ENCODE measurements around the gene TMPRSS9.

TMPRSS9 gene

DNA sequence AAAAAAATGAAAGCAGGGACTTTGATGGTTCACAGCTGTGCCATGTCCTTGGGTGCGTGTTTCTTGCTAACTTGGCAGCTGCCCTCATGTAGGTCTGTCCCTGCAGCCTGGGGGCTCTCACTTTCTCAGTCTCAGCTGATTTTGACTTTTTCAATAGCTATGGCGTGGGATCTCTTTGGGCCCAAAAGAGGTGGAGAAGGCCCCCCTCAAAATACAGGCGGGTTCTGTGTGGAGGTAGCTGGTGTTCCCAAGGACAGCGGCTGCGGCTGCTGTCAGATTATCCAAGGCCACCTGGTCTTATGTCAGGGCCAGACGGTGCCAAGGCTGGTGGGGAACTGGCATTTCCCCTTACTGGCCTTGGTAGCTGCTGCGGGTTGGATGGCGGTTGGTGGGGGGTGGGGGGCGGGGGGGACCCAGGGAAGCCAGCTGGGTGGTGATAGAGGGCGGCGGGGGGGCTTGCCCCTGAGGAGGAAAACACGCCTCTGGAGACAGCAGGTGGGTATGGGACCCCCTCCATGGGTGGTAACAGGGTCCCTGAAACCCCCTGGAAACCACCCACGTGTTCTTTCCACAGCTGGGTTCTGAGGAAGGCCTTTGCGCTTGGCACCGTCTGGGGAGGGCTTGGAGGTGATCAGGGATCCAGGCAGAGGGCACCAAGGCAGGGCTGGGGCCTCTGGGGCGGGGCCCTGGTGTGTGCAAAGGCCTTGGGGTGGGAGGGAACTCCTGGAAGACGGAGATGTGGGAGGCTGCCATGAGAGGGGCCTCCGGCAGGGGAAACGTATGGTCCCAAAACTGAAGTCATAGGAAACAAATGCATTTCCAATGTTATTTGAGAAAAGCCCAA is 63.2 kb downstream of the TMPRSS9 start:
- DNase-seq, result no peak

DNA sequence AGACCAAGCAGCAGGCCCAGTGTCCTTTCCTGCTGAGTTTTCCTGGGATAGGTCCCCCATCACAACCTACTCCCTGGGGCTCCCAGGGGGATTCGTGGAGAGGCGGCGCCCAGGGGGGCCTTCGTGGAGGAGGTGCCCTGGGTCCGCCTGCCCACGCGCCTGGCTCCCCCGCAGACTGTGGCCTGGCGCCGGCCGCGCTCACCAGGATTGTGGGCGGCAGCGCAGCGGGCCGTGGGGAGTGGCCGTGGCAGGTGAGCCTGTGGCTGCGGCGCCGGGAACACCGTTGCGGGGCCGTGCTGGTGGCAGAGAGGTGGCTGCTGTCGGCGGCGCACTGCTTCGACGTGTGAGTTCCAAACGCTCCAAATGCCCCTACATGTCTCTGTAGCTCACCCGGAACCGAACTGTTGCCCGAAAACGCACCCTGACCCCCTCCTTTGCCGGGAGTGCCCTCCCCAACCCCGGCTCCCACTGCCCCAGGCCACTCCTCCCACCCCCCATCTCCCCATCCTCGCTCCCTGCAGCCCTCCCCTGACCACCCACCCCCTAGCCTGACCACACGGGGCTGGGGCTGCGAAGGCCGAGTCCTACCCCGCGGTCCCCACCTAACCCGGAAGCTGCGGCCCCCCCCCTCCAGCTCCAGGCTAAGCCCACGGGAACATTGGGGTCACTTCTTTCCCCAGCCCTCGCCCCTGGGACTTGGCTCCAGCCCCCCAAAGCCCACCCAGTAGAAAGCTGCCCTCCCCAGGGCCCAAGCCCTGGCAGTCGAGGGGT is 64.0 kb downstream of the TMPRSS9 start:
- no peak for DNase-seq

DNA sequence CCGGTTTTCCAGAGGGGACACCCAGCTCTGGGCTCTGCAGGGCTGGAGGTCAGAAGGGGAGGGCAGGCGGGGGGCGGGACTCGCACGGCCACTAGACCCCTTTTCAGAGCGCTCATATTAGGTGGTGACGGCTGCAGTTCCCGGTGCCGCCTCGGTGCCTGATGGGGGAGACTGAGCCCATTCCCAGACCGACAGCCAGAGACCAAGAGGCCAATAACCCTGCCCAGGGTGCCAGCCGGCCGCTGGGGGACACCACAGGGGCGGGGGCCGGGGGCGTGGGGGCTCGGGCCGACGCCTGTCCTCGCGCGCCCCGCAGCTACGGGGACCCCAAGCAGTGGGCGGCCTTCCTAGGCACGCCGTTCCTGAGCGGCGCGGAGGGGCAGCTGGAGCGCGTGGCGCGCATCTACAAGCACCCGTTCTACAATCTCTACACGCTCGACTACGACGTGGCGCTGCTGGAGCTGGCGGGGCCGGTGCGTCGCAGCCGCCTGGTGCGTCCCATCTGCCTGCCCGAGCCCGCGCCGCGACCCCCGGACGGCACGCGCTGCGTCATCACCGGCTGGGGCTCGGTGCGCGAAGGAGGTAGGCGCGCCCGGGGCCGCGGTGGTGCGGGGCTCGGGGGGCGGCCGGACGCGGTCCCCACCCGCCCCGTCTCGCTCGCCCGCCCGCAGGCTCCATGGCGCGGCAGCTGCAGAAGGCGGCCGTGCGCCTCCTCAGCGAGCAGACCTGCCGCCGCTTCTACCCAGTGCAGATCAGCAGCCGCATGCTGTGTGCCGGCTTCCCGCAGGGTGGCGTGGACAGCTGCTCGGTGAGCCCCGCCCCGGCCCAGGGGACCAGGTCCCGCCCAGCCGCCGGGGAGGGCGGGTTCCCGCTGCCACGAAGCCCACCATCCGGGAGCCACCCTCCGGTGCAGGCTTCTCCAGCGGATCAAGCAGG is 64.9 kb downstream of the TMPRSS9 start:
- DNase-seq, result no peak

DNA sequence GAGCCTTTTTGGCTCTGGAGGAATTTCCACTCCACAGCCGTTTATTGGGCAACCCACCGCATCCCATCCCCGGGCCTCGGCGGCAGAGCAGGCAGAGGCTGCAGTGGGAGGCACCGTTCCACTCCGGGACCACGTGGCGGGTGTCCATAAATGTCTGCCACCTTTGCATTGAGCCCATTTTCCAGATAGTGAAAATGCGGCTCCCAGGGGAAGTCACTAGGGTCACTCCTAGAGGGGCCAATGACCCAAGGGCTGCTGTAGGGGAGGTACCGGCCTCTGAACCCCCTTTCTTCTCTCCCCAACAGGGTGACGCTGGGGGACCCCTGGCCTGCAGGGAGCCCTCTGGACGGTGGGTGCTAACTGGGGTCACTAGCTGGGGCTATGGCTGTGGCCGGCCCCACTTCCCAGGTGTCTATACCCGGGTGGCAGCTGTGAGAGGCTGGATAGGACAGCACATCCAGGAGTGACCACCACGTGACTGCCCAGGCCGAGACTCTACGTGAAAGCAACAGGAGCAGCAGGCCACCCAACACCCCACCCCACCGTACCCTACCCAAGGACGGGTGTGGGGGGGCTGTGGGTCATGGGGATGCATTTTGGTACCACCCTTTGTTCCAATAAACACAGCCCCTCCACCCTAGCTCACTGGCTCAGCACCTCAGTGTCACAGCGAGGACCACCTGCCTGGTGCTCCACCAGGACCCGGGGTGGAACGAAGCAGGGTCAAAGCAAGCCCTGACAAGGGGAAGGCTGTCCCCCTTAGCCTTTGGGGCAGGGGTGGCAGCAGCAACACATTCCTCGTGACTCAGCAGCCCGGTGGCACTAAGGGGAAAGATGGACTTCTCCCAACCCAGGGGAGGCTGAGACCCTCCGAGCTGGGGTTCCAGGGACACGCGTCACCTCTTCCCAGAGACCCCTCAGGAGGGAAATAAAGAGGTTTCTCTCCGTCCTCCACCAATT is 65.8 kb downstream of the TMPRSS9 start:
- DNase-seq, result no peak

DNA sequence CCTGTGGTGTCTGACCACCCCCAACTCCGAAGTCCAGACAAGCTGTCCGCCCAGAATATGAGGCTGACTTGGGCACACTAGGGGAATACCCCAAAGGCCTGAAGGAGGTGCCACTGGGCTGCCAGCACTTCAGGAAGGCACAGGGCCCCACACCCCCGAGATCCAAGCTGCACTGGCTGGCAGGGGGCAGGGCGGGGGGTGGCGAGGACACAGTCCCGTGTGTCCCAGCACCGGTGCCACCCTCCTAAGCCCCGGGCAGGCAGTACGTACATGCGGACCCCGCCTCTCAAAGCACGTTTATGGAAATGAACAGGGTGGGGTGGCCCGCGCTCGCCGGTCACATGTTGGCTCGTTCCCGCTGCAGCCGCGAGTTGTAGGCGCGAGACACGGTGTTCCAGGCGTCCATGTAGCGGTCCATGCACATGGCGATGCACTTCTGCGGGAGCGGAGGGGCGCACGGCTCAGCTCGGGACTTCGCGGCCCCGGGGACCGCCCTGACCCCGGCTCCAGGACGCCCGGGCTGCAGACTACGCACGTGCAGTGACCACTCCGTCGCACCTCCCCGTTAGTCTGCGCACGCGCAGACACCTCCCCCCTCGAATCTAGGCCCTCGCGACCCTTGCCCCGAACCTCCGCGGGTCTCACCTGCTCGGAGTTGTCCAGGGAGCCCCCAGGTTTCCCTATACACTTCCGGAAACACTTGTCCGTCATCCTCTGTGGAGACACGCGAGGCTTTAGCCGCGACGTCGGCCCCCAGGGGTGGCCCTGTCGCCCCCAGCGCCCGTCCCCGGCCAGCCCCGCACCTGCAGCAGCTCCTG is 66.8 kb downstream of the TMPRSS9 start:
- DNase-seq, result peak; percentile 39 to 63 (median 52)

DNA sequence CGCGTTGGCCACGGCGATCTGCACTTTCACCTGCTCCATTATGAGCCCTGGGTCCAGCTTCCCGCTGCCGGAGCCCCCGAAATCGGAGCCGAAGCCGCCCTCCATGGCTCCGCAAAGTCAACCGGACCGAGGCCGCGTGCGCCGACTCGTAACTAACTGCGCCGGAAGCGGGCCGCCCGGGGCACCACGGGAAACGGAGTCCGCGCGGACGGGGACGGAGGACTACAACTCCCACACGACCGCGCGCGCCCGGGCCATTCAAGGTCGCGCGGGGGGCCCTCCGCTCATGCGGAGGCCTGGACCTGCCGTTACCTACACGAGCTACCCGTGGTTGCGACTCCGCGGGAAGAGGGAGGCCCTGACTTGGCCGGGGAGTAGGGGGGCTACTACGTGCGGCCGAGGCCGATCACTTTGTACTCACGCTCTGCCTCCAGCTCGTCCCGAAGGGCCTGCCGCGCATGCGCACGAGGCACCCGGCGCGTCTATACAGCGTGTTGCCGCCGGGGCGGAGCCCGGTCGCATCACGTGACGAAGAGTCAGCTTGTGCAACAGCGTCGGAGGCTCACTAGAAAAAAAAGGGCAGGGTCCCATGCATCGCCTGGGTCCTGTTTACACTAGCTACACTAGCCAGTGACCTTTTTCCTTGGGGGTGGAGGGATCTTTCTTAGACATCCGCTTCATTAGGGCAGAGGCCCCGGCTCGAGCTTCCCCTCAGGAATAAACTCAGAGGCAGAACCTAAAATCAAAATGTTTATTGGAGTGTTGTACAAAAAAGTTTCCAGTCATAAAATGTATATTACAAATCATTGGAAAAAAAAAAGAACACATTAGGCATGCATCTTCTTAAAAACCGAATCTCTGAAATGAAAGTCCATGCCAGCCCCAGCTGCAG is 67.6 kb downstream of the TMPRSS9 start, which contains the start of gene TIMM13:
TIMM13 (minus strand) TSS at position 158 of the 892 bp plus-strand sequence; CDS start at position 105, 53 bp downstream.
- DNase-seq, result peak; percentile 98 to 100 (median 99)

DNA sequence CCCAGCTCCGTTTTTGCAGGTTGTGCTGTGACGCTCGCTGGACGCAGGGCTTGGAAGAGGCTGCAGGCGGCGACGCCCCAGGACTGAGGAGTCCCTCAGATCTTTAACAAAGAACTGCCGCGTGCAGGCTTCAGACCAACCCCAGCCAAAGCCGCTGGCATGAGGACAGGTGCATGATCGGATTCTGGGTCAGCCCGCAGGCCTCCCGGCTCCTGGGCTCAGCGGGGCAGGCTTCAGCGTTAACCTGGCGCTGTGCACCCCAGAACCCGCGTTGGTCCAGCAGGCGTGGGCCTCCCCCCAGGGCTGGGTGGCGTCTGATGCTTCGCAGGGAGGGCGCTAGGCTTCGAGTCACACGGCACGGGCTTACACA is 68.2 kb downstream of the TMPRSS9 start:
- peak in 1 of 4 experiments; percentile 19 for DNase-seq

DNA sequence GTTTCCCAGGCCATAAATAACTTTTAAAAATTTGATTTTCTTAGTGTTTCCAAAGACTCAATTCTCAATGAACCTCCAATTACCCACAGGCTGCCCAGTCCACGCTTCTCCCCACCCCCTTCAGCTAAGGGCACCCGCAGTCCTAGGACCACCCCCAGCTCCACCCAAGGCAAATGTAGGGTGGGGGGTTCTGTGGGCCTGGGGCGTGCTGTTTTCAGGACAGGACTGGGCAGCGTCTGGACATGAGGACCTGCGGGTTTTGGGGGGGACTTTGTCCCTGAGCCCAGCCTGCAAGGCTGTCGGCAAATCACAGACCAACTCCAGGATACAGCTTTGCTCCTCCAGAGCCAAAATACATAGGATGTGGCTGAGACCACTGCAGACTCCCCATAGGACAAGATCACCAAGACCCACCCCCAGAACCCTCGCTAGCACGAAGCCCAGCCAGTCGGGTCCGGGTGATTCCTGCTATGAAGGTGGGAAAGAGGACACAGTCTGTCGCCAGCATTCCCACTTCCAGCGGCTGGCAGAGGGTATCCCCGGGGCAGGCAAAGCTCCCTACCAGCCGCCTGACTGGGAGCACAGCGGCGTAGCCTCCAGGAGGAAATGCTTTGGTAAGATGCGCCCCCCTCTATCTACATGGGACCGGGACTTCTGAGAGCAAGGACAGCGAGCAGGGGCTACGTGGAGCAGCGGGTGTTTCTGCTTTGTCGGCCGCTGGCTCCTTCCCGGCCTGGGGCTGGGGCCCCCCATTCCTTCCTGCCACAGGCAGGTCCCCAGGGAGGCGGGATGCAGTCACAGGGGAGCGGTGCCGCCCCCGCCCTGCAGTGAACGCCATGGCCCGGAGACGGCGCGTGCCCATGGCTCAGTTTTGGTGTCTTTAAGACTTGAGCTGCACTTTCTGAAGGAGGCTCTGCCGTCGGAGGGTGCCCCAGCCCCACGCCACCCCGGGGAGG is 69.0 kb downstream of the TMPRSS9 start:
- no peak for DNase-seq

DNA sequence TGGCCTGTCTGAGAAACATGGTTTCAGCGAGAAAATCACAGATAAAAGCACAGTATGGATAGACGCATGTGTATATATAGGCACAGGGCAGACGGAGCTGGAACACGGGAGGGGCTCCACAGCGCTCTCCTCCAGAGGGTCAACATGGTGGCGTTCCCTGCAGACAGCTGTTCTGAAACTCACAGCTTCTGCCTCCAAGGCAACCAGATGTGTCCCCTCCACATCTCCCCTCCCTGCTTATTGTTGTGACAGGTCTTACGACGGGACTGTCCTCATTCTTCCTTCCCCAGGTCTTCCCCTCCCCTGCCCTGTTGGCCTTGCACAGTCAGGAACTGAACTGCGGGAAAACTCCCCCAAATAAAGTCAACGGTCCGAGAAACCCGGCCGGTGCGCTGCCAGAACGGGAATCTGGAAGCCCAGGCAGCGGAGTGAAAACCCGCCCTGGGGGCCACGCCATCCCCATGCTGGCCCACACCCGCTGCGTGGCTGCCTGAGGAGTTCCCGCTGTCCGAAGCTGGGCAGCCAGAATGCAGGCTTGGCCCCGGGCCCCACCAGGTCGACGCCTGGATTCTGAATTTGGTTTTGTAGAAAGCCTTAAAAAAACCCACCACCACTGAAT is 70.0 kb downstream of the TMPRSS9 start:
- no peak for DNase-seq

DNA sequence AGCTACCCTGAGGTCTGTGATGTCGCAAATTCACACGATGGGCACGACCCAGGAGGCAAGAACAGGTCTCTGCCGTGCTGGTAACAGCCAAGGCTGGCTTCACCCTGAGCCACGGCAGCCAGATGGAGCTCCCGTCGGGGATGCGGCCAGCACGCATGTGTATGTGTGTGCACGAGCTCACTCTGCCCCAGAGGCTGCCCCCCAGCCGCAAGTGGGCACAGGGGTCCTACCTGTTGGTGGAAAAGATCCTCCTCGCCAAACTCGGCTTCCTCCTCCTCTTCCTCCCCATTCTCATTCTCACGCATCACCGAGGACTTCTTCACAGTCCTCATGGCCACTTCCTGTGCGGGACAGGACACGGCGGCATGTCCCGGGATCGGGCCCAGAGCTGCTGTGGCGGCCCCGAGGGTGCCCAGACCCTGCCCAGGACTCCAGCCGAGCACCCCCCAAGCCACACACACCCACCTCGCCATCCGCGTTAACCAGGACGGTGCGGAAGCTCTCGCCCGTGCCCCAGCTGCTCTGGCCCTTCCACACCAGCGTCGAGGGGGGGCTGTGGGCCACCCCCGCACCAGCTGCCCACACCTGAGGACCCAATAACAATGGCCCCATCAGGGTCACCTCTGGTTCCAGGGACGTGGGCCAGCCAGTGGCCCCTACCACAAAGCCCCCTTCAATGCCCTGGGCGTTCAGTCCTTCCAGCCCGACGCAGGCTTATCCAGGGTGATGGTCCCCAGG is 71.4 kb downstream of the TMPRSS9 start:
- DNase-seq, result no peak

DNA sequence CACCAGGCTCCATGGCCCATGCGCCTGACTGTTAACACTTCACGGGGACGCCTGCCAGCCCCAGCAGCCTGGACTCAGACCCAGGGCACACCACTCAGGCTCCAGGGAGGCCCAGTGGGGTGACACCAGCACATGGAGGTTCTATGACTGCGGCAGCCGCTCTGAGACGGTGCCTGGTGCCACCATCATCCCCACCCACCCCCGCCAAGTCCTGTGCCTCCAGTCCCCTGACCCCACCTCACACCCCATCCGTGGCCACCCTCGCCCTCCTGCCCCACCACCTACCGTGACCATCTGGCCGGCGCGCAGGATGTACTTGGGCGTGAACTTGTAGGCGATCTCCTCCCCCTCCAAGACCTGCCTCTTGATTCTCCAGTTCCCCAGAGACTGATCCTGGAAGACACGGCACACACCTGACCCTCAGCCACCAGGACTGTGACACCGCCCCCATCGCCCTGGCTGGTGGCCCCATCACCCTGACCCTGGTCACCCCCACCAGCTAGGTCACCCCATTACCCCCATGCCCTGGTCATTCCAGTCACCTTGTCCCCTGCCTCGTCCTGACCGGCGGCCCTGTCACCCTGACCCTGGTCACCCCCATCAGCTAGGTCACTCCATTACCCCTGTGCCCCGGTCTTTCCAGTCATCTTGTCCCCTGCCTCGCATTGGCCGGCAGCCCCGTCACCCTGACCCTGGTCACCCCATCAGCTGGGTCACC is 72.2 kb downstream of the TMPRSS9 start:
- DNase-seq, result no peak

DNA sequence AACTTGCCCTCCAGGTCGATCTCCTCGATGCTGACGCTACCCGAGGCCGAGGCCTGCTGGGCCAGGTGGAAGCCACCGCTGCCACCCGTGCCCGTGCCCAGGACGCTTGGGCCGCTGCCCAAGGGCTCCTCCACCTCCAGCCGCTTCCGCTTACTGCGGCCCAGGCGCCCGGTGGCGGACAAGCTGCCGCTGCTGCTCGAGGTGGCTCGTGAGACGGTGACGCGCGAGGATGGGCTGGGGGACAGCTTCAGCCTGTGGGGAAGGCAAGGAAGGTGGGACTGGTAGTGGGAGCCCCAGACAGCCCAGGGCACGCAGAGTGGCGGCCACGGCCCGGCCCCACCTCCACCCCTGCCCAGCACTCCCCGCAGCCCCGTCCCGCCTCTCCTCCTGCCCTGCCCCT is 73.8 kb downstream of the TMPRSS9 start:
- no peak for DNase-seq

DNA sequence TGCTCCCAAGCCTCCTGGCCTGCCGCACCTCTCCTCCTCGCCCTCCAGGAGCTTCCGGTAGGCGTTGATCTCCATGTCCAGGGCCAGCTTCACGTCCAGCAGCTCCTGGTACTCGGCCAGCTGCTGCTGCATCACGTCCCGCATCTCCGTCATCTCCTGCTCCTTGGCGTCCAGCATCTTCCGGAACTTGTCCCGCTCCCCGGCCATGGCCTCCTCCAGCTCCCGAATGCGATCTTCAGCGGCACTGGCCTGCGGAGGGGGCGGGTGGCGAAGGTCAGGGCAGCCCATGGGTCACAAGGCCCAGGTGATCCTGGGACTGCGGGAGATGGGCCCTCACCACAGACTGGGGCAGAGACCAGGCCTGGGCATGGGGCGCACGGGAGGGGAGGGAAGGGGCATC is 74.2 kb downstream of the TMPRSS9 start:
- DNase-seq, result no peak

DNA sequence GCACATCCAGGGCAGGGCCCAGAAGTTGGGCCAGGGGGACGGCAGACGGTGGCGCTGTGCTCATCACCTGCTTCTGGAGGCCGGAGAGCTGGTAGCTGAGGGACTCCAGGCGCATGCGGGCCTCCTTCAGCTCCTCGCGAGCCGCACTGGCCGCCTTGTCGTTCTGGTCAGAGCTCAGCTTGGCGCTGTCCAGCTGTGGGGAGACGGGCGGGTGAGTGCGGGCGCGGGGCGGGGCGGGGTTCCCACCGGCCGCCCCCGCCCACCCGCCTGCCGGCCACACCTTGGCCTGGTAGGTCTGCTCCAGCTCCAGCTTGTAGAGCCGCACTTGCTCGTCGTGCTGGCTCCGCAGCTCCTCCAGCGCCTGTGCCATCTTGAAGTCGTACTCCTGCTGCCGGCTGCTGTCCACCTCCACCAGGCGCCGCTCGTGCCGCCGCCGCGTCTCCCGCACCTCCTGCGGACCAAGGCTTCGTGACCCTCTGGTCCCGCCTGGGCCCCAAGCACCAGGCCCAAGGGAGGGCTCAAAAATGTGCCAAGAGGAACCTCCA is 74.7 kb downstream of the TMPRSS9 start:
- no peak for DNase-seq

DNA sequence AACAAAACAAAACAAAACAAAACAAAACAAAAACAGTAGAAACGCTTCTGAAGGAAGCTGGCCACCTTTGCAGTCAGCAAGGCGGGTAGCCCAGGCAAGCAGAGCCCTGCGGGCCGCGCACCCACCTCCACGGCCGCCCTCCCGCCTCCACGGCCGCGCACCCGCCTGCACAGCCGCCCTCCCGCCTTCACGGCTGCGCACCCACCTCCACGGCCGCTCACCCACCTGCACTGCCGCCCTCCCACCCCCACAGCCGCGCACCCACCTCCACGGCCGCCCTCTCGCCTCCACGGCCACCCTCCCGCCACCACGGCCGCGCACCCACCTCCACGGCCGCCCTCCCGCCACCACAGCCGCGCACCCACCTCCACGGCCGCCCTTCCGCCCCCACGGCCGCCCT is 76.3 kb downstream of the TMPRSS9 start:
- no peak for DNase-seq

DNA sequence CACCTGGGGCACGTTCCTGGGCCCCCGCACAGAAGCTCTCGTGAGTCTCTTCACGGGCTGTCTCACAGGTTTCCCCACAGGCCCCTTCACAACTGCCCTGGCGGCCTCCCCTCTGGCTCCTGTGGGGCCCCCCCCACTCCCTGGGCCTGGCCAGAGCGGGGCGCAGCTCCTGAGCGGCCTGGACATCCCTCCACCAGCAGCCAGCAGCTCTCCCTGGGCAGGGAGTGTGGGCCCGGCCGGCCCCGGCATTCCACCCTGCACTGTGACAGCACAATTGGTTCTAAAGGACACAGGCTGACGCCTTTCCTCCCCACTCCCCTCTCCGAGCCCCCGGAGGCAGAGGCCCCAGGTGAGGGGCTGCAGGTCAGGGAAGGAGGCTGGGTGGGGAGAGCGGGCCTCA is 76.9 kb downstream of the TMPRSS9 start:
- DNase-seq, result no peak
